Epithelial cell of proximal tubule (primary cell): Measurements from ENCODE around the gene TGFBR3L. TPM values are rescaled to one million over a fixed set of nuclear protein-coding genes. Genes with fewer than 3 reads are reported as not detected.

Source experiments
- DNase-seq: peaks from one replicate; pipeline ENCODE4 v3.0.0-alpha.2; 2011; ENCODE audit warnings: low read depth
- H3K4me3 ChIP-seq: 2 replicates; pipeline ENCODE4 v1.5.1; 2011; ENCODE audit warnings: low read depth, mild to moderate bottlenecking, low read length
- total RNA-seq: library from RNA; depleted of rRNA; stranded (reverse); fragments of >200 nt; gene quantifications from 2 replicates; pipeline ENCODE4 v1.2.3, GENCODE V29; 2015
- TF ChIP-seq, protein P1 (sequence below): conservative IDR thresholded peaks from 2 replicates; pipeline ENCODE4 v1.5.1; 2012; ENCODE audit warnings: low read depth, mild to moderate bottlenecking, low read length

The TGFBR3L gene
- total RNA-seq, 1 donor from 2014 or later, result 16.8 TPM

DNA sequence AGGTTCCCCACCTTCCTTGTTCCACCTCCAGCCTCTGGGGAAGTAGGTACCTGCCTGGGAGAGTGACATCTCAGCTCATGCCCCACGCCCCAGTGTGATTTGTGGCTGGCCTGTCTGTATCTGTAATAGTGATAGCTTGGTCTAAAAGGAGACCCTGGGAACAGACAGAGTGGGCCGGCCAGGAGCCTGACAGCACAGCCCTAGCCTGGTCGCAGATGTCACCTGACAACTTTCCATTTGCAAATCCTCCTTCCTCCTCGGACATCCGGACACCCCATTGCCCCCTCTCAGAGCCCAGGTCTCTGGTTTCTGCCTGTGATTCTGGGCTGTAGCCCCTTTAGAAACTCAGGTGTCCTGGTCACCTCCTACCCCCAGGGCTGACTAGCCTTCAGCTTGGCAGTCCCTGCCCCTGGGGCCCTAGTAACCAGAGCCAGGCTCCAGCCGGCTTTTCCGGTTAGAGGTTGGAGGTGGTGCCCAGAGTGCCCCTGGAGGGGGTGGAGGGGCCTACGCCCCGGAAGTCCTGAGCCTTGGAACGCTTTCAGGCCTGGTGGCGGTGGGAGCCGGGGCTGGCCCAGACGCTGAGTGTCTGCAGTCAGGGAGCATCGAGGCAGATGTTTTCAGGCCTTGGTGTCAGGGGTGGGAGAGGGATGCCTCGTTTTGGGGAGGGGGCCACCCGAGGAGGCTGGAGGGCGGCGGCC, 19.9 kb upstream of the TGFBR3L start:
- no peak for DNase-seq
- H3K4me3 ChIP-seq, result no peak overlapping the region
- TF ChIP-seq, protein P1, sequence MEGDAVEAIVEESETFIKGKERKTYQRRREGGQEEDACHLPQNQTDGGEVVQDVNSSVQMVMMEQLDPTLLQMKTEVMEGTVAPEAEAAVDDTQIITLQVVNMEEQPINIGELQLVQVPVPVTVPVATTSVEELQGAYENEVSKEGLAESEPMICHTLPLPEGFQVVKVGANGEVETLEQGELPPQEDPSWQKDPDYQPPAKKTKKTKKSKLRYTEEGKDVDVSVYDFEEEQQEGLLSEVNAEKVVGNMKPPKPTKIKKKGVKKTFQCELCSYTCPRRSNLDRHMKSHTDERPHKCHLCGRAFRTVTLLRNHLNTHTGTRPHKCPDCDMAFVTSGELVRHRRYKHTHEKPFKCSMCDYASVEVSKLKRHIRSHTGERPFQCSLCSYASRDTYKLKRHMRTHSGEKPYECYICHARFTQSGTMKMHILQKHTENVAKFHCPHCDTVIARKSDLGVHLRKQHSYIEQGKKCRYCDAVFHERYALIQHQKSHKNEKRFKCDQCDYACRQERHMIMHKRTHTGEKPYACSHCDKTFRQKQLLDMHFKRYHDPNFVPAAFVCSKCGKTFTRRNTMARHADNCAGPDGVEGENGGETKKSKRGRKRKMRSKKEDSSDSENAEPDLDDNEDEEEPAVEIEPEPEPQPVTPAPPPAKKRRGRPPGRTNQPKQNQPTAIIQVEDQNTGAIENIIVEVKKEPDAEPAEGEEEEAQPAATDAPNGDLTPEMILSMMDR, result no peak

DNA sequence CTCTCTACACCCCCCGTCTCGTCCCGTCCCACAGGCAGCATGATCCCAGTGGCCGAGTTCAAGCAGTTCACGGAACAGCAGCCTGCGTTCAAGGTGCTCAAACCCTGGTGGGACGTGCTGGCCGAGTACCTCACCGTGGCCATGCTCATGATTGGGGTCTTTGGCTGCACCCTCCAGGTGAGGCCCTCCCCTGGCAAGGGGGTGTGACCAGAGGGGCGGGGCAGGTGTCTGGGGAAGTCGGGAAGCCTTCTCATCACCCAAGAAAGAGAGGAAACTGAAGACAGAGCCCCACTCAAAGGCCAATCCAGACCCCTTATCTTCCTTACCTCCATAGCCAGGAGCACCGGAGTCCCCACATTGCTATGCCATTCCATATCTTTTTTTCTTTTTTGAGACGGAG, 19.1 kb upstream of the TGFBR3L start:
- TF ChIP-seq, protein P1, result no peak
- DNase-seq, result no peak
- no peak overlapping the region for H3K4me3 ChIP-seq

DNA sequence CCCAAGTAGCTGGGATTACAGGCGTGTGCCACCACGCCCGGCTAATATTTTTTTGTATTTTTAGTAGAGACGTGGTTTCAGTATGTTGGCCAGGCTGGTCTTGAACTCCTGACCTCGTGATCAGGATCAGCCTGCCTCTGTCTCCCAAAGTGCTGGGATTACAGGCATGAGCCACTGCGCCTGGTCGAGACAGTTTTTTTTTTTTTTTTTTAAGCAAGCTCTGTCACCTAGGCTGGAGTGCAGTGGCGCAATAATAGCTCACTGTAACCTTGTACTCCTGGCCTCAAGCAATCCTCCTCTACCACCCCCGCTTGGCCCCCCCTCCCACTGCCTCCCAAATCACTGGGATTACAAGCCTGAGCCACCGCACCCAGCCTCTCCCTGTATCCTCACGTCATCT, 17.3 kb upstream of the TGFBR3L start:
- no peak overlapping the region for H3K4me3 ChIP-seq
- no peak for DNase-seq
- TF ChIP-seq, protein P1, result no peak

DNA sequence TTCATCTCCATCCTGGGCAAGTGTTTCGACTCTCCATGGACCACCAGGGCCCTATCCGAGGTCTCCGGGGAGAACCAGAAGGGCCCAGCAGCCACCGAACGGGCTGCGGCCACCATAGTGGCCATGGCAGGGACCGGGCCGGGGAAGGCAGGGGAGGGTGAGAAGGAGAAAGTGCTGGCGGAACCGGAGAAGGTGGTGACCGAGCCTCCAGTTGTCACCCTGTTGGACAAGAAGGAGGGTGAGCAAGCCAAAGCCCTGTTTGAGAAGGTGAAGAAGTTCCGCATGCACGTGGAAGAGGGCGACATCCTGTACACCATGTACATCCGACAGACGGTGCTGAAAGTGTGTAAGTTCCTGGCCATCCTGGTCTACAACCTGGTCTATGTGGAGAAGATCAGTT, 15.7 kb upstream of the TGFBR3L start:
- no peak overlapping the region for H3K4me3 ChIP-seq
- TF ChIP-seq, protein P1, result no peak

DNA sequence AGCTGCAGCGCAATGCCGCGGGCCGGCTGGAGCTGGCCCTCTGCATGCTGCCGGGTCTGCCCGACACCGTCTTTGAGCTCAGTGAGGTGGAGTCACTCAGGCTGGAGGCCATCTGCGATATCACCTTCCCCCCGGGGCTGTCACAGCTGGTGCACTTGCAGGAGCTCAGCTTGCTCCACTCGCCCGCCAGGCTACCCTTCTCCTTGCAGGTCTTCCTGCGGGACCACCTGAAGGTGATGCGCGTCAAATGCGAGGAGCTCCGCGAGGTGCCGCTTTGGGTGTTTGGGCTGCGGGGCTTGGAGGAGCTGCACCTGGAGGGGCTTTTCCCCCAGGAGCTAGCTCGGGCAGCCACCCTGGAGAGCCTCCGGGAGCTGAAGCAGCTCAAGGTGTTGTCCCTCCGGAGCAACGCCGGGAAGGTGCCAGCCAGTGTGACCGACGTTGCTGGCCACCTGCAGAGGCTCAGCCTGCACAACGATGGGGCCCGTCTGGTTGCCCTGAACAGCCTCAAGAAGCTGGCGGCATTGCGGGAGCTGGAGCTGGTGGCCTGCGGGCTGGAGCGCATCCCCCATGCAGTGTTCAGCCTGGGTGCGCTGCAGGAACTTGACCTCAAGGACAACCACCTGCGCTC, 14.8 kb upstream of the TGFBR3L start:
- TF ChIP-seq, protein P1, result no peak
- no peak for DNase-seq
- no peak overlapping the region for H3K4me3 ChIP-seq

More for the DNA sequence above, 15.7 kb upstream of the TGFBR3L start:
- no peak for DNase-seq

DNA sequence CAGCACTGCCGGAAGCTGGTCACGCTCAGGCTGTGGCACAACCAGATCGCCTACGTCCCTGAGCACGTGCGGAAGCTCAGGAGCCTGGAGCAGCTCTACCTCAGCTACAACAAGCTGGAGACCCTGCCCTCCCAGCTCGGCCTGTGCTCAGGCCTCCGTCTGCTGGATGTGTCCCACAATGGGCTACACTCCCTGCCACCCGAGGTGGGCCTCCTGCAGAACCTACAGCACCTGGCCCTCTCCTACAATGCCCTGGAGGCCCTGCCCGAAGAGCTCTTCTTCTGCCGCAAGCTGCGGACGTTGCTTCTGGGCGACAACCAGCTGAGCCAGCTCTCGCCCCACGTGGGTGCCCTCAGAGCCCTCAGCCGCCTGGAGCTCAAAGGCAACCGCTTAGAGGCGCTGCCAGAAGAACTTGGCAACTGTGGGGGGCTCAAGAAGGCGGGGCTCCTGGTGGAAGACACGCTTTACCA, 14.2 kb upstream of the TGFBR3L start:
- TF ChIP-seq, protein P1, result no peak
- no peak for DNase-seq
- no peak overlapping the region for H3K4me3 ChIP-seq
